ENCODE data around the gene RNF34.
A peak's percentile ranks its signal among the peaks of the same experiment; 100 is the strongest.

RNF34 gene

GRCh38 chr12:121391619-121392324 is 8.1 kb upstream of the RNF34 start:
- no peak overlapping the region for H3K4me3 ChIP-seq (ENCODE audit: insufficient read length, low read depth)
- no peak for TF ChIP-seq ZNF274 (IDR thresholded peaks at IDR 0.05; ENCODE audit: low read depth, low read length)
- TF ChIP-seq SUZ12 (IDR thresholded peaks at IDR 0.05; ENCODE audit: extremely low read depth, insufficient read depth, insufficient read length), result no peak
- no peak for TF ChIP-seq YY1 (IDR thresholded peaks at IDR 0.05; ENCODE audit: insufficient read depth, insufficient read length)
- DNase-seq (ENCODE audit: low read depth, low spot score), result no peak
- no peaks in the 10 kb centered on the region for H3K27me3 ChIP-seq (ENCODE audit: insufficient read depth, insufficient read length)
- no peaks in the 10 kb centered on the region for H3K36me3 ChIP-seq (ENCODE audit: insufficient read depth, insufficient read length, low read length)
- H3K4me1 ChIP-seq (ENCODE audit: insufficient read depth, insufficient read length), result peaks cover 5% of the 10 kb centered on the region
- H3K9me3 ChIP-seq (ENCODE audit: insufficient read depth, low read length), result no peaks in the 10 kb centered on the region
- no peak overlapping the region for H3K9ac ChIP-seq (ENCODE audit: insufficient read length, low read depth)

- Histone ChIP-seq H3K9me3 (ENCODE audit: insufficient read depth, low read length) (no peaks in the 10 kb centered on the region), H3K27me3 (ENCODE audit: insufficient read depth, insufficient read length) (no peaks in the 10 kb centered on the region), H3K4me1 (ENCODE audit: insufficient read depth, insufficient read length) (peaks cover 5% of the 10 kb centered on the region), H3K4me3 (ENCODE audit: insufficient read length, low read depth) (no peak overlapping the region), H3K9ac (ENCODE audit: insufficient read length, low read depth) (no peak overlapping the region), H3K36me3 (ENCODE audit: insufficient read depth, insufficient read length, low read length) (no peaks in the 10 kb centered on the region)
- TF ChIP-seq ZNF274 (IDR thresholded peaks at IDR 0.05; ENCODE audit: low read depth, low read length) (no peak), SUZ12 (IDR thresholded peaks at IDR 0.05; ENCODE audit: extremely low read depth, insufficient read depth, insufficient read length) (no peak), YY1 (IDR thresholded peaks at IDR 0.05; ENCODE audit: insufficient read depth, insufficient read length) (no peak)
- no peak for DNase-seq (ENCODE audit: low read depth, low spot score)
Observed at GRCh38 chr12:121392325-121392716, 7.6 kb upstream of the RNF34 start.

DNA sequence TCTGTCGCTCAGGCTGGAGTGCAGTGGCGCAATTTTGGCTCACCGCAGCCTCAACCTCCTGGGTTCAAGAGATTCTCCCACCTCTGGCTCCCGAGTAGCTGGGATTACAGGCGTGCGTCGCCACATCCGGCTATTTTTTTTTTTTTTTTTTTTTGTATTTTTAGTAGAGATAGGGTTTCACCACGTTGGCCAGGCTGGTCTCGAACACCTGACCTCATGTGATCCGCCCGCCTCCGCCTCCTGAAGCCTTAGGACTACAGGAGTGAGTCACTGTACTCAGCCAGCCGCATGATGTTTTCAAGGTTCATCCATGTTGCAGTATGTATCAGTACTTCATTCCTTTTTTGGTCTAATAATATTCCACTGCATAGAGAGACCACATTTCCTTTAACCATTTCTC is 2.4 kb upstream of the RNF34 start:
- Histone ChIP-seq H3K9me3 (ENCODE audit: insufficient read depth, low read length) (no peaks in the 10 kb centered on the region), H3K4me3 (ENCODE audit: insufficient read length, low read depth) (no peak overlapping the region), H3K36me3 (ENCODE audit: insufficient read depth, insufficient read length, low read length) (peaks cover 4% of the 10 kb centered on the region), H3K27me3 (ENCODE audit: insufficient read depth, insufficient read length) (no peaks in the 10 kb centered on the region), H3K9ac (ENCODE audit: insufficient read length, low read depth) (no peak overlapping the region), H3K4me1 (ENCODE audit: insufficient read depth, insufficient read length) (no peaks in the 10 kb centered on the region)
- no peak for TF ChIP-seq SUZ12 (IDR thresholded peaks at IDR 0.05; ENCODE audit: extremely low read depth, insufficient read depth, insufficient read length)
- no peak for TF ChIP-seq ZNF274 (IDR thresholded peaks at IDR 0.05; ENCODE audit: low read depth, low read length)
- no peak for TF ChIP-seq YY1 (IDR thresholded peaks at IDR 0.05; ENCODE audit: insufficient read depth, insufficient read length)
- DNase-seq (ENCODE audit: low read depth, low spot score), result no peak

DNA sequence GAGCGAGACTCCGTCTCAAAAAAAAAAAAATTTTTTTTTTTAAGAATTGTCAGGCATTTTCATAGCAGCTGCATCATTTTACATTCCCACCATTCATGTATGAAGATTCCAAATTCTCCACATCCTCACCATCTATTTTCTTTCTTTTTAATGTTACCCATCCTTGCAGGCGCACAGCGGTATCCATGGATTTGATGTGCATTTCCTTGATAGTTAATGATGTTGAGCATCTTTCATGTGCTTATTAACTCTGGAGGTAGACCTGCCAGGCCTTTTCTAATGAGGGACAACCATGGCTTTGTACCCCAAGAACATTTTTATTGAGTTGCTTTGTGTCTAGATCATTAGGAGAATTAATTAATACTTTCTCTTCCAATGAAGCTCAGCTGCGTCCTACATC is 1.6 kb upstream of the RNF34 start:
- TF ChIP-seq ZNF274 (IDR thresholded peaks at IDR 0.05; ENCODE audit: low read depth, low read length) (no peak), SUZ12 (IDR thresholded peaks at IDR 0.05; ENCODE audit: extremely low read depth, insufficient read depth, insufficient read length) (no peak)
- Histone ChIP-seq H3K4me1 (ENCODE audit: insufficient read depth, insufficient read length) (no peaks in the 10 kb centered on the region), H3K9ac (ENCODE audit: insufficient read length, low read depth) (peak overlapping the region; percentile 97), H3K4me3 (ENCODE audit: insufficient read length, low read depth) (no peak overlapping the region), H3K9me3 (ENCODE audit: insufficient read depth, low read length) (no peaks in the 10 kb centered on the region), H3K27me3 (ENCODE audit: insufficient read depth, insufficient read length) (no peaks in the 10 kb centered on the region), H3K36me3 (ENCODE audit: insufficient read depth, insufficient read length, low read length) (peaks cover 8% of the 10 kb centered on the region)
- DNase-seq (ENCODE audit: low read depth, low spot score), result no peak

GRCh38 chr12:121400332-121401139 is 618 bp downstream of the RNF34 start:
- TF ChIP-seq ZNF274 (IDR thresholded peaks at IDR 0.05; ENCODE audit: low read depth, low read length) (no peak), YY1 (IDR thresholded peaks at IDR 0.05; ENCODE audit: insufficient read depth, insufficient read length) (no peak), SUZ12 (IDR thresholded peaks at IDR 0.05; ENCODE audit: extremely low read depth, insufficient read depth, insufficient read length) (no peak)
- no peaks in the 10 kb centered on the region for H3K27me3 ChIP-seq (ENCODE audit: insufficient read depth, insufficient read length)
- H3K9ac ChIP-seq (ENCODE audit: insufficient read length, low read depth), result peak overlapping the region; percentile 93
- H3K4me3 ChIP-seq (ENCODE audit: insufficient read length, low read depth), result peak overlapping the region; percentile 80
- no peaks in the 10 kb centered on the region for H3K4me1 ChIP-seq (ENCODE audit: insufficient read depth, insufficient read length)
- no peaks in the 10 kb centered on the region for H3K9me3 ChIP-seq (ENCODE audit: insufficient read depth, low read length)
- peak; percentile 28 for DNase-seq (ENCODE audit: low read depth, low spot score)
- peaks cover 28% of the 10 kb centered on the region for H3K36me3 ChIP-seq (ENCODE audit: insufficient read depth, insufficient read length, low read length)

DNA sequence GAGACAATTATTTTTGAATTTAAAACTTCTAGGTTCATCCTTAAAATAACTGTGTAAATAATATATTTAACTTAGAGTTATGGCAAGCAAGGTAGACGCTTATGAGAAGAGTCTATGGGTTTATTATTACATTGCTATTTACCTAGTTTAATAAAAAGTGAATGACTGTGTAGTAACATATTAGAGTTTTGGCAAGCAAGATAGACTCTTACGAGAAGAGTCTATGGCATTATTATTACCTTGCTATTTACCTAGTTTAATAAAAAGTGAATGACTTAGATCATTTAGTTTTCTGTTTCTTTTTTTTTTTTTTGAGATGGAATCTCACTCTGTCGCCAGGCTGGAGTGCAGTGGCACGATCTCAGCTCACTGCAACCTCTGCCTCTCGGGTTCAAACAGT is 3.8 kb downstream of the RNF34 start:
- no peak for DNase-seq (ENCODE audit: low read depth, low spot score)
- no peak for TF ChIP-seq ZNF274 (IDR thresholded peaks at IDR 0.05; ENCODE audit: low read depth, low read length)
- TF ChIP-seq YY1 (IDR thresholded peaks at IDR 0.05; ENCODE audit: insufficient read depth, insufficient read length), result no peak
- no peak for TF ChIP-seq SUZ12 (IDR thresholded peaks at IDR 0.05; ENCODE audit: extremely low read depth, insufficient read depth, insufficient read length)
- H3K9ac ChIP-seq (ENCODE audit: insufficient read length, low read depth), result no peak overlapping the region
- no peak overlapping the region for H3K4me3 ChIP-seq (ENCODE audit: insufficient read length, low read depth)
- H3K4me1 ChIP-seq (ENCODE audit: insufficient read depth, insufficient read length), result no peaks in the 10 kb centered on the region
- no peaks in the 10 kb centered on the region for H3K9me3 ChIP-seq (ENCODE audit: insufficient read depth, low read length)
- H3K27me3 ChIP-seq (ENCODE audit: insufficient read depth, insufficient read length), result no peaks in the 10 kb centered on the region
- H3K36me3 ChIP-seq (ENCODE audit: insufficient read depth, insufficient read length, low read length), result peaks cover 55% of the 10 kb centered on the region

- H3K9me3 ChIP-seq (ENCODE audit: insufficient read depth, low read length), result no peaks in the 10 kb centered on the region
- no peak overlapping the region for H3K9ac ChIP-seq (ENCODE audit: insufficient read length, low read depth)
- no peaks in the 10 kb centered on the region for H3K27me3 ChIP-seq (ENCODE audit: insufficient read depth, insufficient read length)
- no peaks in the 10 kb centered on the region for H3K4me1 ChIP-seq (ENCODE audit: insufficient read depth, insufficient read length)
- TF ChIP-seq ZNF274 (IDR thresholded peaks at IDR 0.05; ENCODE audit: low read depth, low read length) (no peak), SUZ12 (IDR thresholded peaks at IDR 0.05; ENCODE audit: extremely low read depth, insufficient read depth, insufficient read length) (no peak), YY1 (IDR thresholded peaks at IDR 0.05; ENCODE audit: insufficient read depth, insufficient read length) (no peak)
- no peak overlapping the region for H3K4me3 ChIP-seq (ENCODE audit: insufficient read length, low read depth)
- H3K36me3 ChIP-seq (ENCODE audit: insufficient read depth, insufficient read length, low read length), result peaks cover 63% of the 10 kb centered on the region
- DNase-seq (ENCODE audit: low read depth, low spot score), result no peak
Observed at GRCh38 chr12:121404734-121405133, 4.8 kb downstream of the RNF34 start.
